ENCODE results near the gene ULK1.
"Not testable (repeated sequence)": the region's sequence is repeated elsewhere in the genome, so short reads cannot be mapped to it uniquely, and the experiment has no call there.

The ULK1 gene

DNA sequence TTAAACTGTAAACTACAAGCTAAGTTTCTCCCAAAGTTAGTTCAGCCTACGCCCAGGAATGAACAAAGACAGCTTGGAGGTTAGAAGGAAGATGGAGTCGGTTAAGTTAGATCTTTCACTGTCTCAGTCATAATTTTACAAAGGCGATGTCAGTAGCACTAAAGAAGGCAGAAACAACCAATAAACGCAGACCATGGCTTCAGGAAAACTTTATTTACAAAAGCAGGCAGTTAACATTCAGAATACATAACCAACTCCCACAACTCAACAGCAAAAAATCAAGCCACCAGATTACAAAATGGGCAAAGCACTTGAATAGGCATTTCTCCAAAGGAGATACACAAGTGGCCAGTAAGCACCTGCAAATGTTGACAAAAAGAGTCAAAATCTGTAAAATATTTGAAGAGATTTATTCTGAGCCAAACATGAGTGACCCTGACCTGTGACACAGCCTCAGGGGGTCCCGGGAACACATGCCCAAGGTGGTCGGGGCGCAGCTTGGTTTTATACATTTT lies 8.8 kb upstream of the ULK1 start:
- DNase-seq = no peak

GRCh38 chr12:131891722-131892121 lies 2.7 kb upstream of the ULK1 start:
- not testable (repeated sequence) for DNase-seq

DNA sequence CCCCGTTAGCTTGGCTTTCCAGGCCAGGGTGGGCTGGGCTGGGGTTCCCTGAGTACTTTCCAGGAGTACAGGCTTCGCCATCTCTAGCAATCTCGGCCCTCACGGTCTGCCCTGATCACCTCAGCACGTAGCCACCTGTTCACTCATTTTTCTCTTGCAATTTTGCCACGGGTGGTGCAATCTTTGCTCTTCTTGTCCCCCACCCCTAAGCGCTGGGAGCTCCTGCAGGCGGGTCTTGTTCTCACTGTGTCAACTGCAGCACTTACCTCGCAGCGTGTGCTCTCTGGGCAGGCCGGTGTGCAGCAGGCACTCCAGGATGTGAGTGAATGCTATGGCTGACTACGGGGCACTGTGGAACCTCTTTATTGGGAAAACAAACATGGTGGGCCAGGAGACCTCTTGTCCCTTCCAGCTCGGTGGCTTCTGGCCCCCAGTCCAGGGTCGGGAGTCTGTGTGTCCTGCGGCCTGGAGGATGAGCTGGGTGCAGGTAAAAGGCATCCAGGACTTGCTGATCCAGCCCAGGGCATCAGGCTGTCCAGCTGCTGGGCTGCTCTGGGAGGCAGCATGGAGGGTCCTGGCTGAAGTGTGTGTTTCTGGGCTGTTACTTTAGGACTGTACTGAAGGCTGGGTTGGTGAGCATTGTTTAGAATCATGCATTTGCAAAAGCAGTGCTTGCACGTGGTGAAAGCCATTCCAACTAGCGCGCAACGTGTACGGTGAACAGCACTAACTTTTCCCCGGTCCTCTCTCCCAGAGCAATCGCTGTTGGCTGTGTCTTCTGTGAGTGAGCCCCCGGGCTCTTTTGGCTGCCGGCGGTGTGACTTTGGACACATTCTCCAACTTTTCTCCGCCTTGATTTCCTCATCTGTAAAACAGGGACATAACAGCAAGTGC lies 1.5 kb upstream of the ULK1 start:
- DNase-seq = peak in 2 of 51 donors; percentile 9 to 11

DNA sequence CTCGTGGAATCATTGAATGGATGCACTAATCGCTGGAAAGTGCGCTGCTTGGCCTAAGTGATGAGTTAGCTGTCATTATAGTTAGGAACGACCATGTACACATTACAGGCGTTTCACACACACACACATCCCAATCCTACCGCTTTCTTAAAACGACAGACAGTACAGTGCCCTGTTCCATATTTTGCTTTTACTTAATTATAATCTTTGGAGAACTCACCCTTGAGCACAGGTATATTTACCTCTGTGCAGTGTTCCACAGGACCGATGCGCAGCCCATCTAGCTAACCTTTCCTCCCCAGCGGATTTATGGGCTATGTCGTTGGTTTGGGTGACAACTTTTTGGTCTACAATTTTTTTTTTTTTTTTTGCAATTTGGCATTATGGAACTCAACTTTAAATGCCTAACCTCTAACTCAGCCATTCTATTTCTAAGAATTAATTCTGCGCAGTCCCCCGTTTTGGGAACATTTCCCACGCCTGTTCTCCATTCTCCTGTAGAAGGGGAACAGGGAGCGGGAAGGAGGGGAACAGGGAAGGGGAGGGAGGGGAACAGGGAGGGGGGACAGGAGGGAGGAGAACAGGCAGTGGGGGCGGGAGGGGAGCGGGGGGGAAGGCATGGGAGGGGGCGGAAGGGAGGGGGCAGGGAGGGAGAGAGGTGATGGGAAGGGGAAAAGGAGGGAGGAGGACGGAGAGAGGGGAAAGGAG lies 663 bp upstream of the ULK1 start:
- DNase-seq = peak in 2 of 51 donors; percentile 34 to 44

GRCh38 chr12:131894981-131895639 lies 688 bp downstream of the ULK1 start:
- DNase-seq = peak in 3 of 51 donors; percentile 22 to 40 (median 32)

DNA sequence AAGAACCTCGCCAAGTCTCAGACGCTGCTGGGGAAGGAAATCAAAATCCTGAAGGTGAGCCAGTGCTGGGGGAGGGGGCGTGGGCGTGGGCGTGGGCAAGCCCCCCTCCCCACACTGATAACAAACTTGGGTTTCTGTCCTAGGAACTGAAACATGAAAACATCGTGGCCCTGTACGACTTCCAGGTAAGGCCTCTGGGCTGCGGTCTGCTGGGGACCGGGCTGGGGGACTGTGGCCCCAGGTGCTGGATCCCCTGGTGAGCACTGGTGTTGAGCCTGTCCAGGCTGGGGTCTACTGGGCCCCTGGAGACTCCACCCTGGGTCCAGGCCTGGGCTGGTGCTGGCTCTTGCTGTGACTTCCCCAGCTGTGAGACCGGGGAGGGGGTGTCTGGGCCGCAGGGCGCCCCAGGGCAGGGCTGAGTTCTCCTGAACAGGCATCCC lies 1.2 kb downstream of the ULK1 start:
- peak in 1 of 51 donors; percentile 38 for DNase-seq

- DNase-seq = peak in 50 of 51 donors; percentile 37 to 90 (median 78)
Observed at GRCh38 chr12:131896080-131896810, 1.8 kb downstream of the ULK1 start.

- DNase-seq = peak in 19 of 51 donors; percentile 12 to 82 (median 70)
Observed at GRCh38 chr12:131896811-131897270, 2.4 kb downstream of the ULK1 start.

GRCh38 chr12:131897276-131897675 lies 2.9 kb downstream of the ULK1 start:
- no peak for DNase-seq

DNA sequence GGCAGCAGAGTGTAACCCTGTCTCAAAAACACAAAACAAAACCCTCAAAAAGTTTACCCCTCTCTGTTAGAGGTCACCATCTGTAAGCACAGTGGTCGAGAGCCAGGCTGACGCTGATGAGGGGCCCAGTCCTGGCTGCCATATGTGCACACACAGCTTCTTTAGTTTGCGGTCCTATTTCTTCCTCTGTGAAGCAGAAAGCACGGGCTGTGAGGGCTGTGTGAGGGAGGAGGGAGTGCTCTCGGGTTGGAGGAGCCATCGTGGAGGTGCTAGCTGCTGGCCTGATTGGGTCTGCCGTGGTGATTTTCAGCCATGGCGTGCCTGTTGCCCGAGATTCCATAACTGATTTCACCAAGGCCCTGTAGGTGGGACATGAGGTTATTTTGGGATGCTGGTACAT lies 3.5 kb downstream of the ULK1 start:
- no peak for DNase-seq

GRCh38 chr12:131900397-131900796 lies 6.0 kb downstream of the ULK1 start:
- DNase-seq = no peak

GRCh38 chr12:131901431-131902331 lies 7.3 kb downstream of the ULK1 start:
- no peak for DNase-seq

- DNase-seq = no peak
Observed at GRCh38 chr12:131902332-131903241, 8.2 kb downstream of the ULK1 start.

- DNase-seq = no peak
Observed at GRCh38 chr12:131903270-131904255, 9.1 kb downstream of the ULK1 start.

GRCh38 chr12:131904346-131904745 lies 9.9 kb downstream of the ULK1 start:
- no peak for DNase-seq

GRCh38 chr12:131905081-131905629 lies 10.7 kb downstream of the ULK1 start:
- no peak for DNase-seq

DNA sequence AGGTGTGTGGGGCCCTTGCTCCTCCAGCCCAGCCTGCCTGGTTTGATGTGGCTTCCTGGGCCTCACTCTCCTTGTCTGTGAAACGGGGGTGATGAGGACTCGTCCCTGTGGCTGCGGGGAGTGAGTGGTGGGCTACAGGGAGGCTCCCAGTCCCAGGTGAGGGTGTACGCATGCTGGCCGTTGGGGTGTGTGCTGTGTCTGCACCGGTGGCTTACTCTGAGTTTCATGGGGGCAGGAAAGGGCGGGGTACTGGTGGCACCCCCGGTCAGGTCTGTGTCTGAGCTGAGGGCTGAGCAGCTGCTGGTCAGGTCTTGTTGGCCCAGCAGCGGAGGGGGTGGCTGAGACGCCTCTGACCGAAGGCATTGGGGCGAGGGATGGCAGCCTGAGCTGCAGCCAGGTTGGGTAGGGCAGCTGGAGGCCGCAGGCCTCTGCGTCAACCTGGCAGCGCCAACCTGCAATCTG lies 11.2 kb downstream of the ULK1 start:
- DNase-seq = no peak

All from hypothalamus (tissue), 51 donors.